RWPE1 (cell line): Measurements from ENCODE around the gene TMEM26.

ENCODE experiments used
- CTCF ChIA-PET: fragments of 350-600 bp; sonication (Branson Sonifier 250); formaldehyde crosslinking; extraction: SDS; loops from one replicate; lab custom pipeline; 2021; lab: Yijun Ruan, JAX
- POLR2A ChIA-PET: fragments of 400-600 bp; formaldehyde crosslinking; extraction: SDS; loops from one replicate; lab custom pipeline; 2020; ENCODE audit warnings: antibody characterized with exemption; ENCODE audit not compliant: low non-redundant PET; lab: Yijun Ruan, JAX
- DNase-seq: peaks from one replicate; pipeline ENCODE4 v3.0.0; 2012; ENCODE audit warnings: low spot score
- H3K27ac ChIP-seq: fragments of 450-650 bp; 2 replicates; pipeline ENCODE4 v1.5.1; 2017
- TF ChIP-seq, protein P1 (sequence below): fragments of 450-650 bp; conservative IDR thresholded peaks from 2 replicates; pipeline ENCODE4 v1.5.1; 2017; ENCODE audit warnings: low read depth, mild to moderate bottlenecking

Gene TMEM26

DNA sequence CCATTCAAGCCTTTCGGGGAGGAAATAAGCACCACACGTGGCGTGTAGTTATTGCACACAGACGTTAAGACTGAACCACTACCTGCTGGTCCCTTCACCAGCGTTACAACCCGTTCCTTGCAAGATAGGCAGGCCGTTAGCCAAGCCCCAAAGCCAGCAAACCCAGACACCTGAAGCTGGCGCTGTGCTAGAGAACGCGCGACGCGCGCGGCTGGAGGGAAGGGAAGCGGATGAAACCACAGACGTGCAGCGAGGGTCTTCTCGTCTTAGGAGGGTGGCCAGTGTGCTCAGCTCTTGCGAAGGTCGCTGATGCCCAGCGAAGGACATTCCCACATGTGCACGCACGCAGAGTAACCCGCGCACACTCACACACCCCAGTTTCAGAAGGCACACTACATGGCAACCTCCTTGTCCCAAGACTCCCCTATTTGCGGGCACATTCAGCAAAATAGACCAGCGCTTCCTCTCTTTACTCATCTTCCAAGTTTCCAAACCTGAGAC, 980 bp downstream of the TMEM26 start:
- POLR2A ChIA-PET = no interaction called here
- TF ChIP-seq, protein P1, sequence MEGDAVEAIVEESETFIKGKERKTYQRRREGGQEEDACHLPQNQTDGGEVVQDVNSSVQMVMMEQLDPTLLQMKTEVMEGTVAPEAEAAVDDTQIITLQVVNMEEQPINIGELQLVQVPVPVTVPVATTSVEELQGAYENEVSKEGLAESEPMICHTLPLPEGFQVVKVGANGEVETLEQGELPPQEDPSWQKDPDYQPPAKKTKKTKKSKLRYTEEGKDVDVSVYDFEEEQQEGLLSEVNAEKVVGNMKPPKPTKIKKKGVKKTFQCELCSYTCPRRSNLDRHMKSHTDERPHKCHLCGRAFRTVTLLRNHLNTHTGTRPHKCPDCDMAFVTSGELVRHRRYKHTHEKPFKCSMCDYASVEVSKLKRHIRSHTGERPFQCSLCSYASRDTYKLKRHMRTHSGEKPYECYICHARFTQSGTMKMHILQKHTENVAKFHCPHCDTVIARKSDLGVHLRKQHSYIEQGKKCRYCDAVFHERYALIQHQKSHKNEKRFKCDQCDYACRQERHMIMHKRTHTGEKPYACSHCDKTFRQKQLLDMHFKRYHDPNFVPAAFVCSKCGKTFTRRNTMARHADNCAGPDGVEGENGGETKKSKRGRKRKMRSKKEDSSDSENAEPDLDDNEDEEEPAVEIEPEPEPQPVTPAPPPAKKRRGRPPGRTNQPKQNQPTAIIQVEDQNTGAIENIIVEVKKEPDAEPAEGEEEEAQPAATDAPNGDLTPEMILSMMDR = no peak
- CTCF ChIA-PET = no interaction called here
- no peak for DNase-seq
- H3K27ac ChIP-seq = no peak overlapping the region

- TF ChIP-seq, protein P1 = no peak
- ChIA-PET POLR2A (no interaction called here), CTCF (no interaction called here)
- DNase-seq = no peak
- no peak overlapping the region for H3K27ac ChIP-seq
Measured at GRCh38 chr10:61451357-61451756, 1.8 kb downstream of the TMEM26 start.

DNA sequence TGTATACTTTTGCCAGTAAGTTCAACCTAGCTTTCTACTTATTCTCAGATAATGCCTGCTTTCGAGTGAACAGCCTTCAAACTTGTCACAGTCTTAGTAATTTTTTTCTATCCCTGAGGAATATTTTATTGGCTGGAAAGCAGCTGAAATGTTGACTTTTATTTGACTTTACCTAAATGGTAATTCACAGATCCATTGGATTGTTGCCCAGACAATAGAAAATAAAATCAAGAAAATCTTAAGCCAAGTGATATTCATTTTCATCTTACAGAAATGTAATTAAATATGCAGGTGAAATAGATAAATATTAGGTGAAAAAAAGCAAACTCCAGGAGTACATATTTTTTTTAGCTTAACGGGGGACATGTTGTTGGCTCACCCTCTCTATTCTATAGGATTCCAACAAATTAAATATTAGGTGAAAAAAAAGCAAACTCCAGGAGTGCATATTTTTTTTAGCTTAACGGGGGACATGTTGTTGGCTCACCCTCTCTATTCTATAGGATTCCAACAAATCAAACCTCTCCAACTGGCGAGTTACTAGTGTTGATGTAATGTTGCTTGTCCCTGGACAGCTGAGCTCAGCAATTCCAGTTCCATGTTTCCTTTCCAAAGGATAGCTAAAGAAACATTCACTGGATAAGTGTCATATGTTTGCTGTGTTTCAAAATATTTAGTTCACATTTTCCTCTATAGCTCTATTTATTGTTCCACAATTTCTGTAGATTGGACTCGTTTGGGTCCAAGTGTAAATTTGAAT, 4.2 kb downstream of the TMEM26 start:
- no peak overlapping the region for H3K27ac ChIP-seq
- TF ChIP-seq, protein P1 = no peak
- no peak for DNase-seq
- ChIA-PET POLR2A (no interaction called here), CTCF (interaction anchor here (0.6 to 0.7 kb wide), 2 partner anchors 58 to 216 kb away, joined by 3 read pairs; no protein-coding TSS in a partner anchor)

DNA sequence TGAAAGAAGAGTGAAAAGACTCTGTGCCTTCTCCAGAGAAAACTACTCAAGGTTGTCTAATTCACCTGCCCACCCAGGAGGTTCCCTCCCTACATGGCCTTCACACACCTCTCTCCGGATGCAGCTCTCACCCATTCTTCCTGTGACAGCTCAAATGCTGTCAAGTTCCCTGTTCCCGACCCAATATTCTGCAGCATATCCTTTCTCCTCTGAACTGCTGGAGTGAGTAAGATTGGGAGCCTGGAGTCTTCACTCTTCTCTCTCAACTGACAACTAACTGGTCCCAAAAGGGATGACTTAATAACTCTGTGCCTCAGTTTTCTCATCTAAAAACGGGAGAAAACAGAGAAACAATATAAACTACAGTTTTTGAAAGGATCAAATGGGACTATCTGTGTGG, 5.1 kb downstream of the TMEM26 start:
- ChIA-PET CTCF (no interaction called here), POLR2A (no interaction called here)
- TF ChIP-seq, protein P1 = no peak
- DNase-seq = no peak
- no peak overlapping the region for H3K27ac ChIP-seq

GRCh38 chr10:61439058-61439609, 14.0 kb downstream of the TMEM26 start:
- no peak overlapping the region for H3K27ac ChIP-seq
- CTCF ChIA-PET = interaction anchor here (0.6 kb wide), 1 partner anchor 374 kb away, joined by 4 read pairs; no protein-coding TSS in a partner anchor

More at GRCh38 chr10:61439058-61439609, 14.0 kb downstream of the TMEM26 start:
- TF ChIP-seq, protein P1 = no peak
- no peak for DNase-seq
- POLR2A ChIA-PET = no interaction called here
